ENCODE measurements around the gene CRISP3.

- no peak for TF ChIP-seq TCF12 (IDR thresholded peaks at IDR 0.05; ENCODE audit: low read depth)
- TF ChIP-seq MAX (IDR thresholded peaks at IDR 0.05), result no peak
- no peak for TF ChIP-seq EP300 (IDR thresholded peaks at IDR 0.05; ENCODE audit: borderline replicate concordance)
Observed at GRCh38 chr6:49784272-49784671, 40.1 kb upstream of the CRISP3 start.

All from Ishikawa (cell line).